Type B pancreatic cell (in vitro differentiated cells): ENCODE results near the gene ZNF462. TPM values are rescaled to one million over a fixed set of nuclear protein-coding genes. Genes with fewer than 3 reads are reported as not detected.

Experiments used
- DNase-seq: peaks from one replicate; pipeline ENCODE4 v3.0.0; 2021; ENCODE audit warnings: mixed read lengths; ENCODE audit not compliant: unreplicated experiment; ENCODE audit errors: extremely low spot score
- H3K27ac Mint-ChIP-seq: 2 replicates; pipeline ENCODE4 v1.8.0; 2021; ENCODE audit warnings: mild to moderate bottlenecking, mixed read lengths
- H3K27me3 Mint-ChIP-seq: 2 replicates; pipeline ENCODE4 v1.8.0; 2021; ENCODE audit warnings: mixed read lengths
- H3K36me3 Mint-ChIP-seq: 2 replicates; pipeline ENCODE4 v1.8.0; 2021; ENCODE audit warnings: mixed read lengths
- H3K4me1 Mint-ChIP-seq: one replicate; pipeline ENCODE4 v1.8.0; 2021; ENCODE audit warnings: mixed read lengths; ENCODE audit not compliant: unreplicated experiment
- H3K4me3 Mint-ChIP-seq: 2 replicates; pipeline ENCODE4 v1.8.0; 2021; ENCODE audit warnings: mild to moderate bottlenecking, mixed read lengths
- H3K9me3 Mint-ChIP-seq: 2 replicates; pipeline ENCODE4 v1.8.0; 2021; ENCODE audit warnings: mixed read lengths
- total RNA-seq: library from RNA; stranded (reverse); gene quantifications from 2 replicates; pipeline ENCODE4 v1.2.1, GENCODE V29; 2021; ENCODE audit warnings: low replicate concordance
- TF ChIP-seq, protein P1 (sequence below): fragments of 200-600 bp; sonication (generic); conservative IDR thresholded peaks from 2 replicates; pipeline ENCODE4 v1.5.0; 2021; ENCODE audit warnings: antibody characterized with exemption, mild to moderate bottlenecking

ZNF462 gene
- total RNA-seq, 1 donor from 2014 or later = 124 TPM

- Mint-ChIP-seq H3K4me1 (no peaks in the 10 kb centered on the region), H3K27ac (no peak overlapping the region), H3K4me3 (no peak overlapping the region), H3K27me3 (no peaks in the 10 kb centered on the region), H3K36me3 (peaks cover 75% of the 10 kb centered on the region), H3K9me3 (no peaks in the 10 kb centered on the region)
- no peak for DNase-seq
- TF ChIP-seq, protein P1, sequence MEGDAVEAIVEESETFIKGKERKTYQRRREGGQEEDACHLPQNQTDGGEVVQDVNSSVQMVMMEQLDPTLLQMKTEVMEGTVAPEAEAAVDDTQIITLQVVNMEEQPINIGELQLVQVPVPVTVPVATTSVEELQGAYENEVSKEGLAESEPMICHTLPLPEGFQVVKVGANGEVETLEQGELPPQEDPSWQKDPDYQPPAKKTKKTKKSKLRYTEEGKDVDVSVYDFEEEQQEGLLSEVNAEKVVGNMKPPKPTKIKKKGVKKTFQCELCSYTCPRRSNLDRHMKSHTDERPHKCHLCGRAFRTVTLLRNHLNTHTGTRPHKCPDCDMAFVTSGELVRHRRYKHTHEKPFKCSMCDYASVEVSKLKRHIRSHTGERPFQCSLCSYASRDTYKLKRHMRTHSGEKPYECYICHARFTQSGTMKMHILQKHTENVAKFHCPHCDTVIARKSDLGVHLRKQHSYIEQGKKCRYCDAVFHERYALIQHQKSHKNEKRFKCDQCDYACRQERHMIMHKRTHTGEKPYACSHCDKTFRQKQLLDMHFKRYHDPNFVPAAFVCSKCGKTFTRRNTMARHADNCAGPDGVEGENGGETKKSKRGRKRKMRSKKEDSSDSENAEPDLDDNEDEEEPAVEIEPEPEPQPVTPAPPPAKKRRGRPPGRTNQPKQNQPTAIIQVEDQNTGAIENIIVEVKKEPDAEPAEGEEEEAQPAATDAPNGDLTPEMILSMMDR = no peak
Measured at GRCh38 chr9:106934442-106935238, 71.7 kb downstream of the ZNF462 start.

DNA sequence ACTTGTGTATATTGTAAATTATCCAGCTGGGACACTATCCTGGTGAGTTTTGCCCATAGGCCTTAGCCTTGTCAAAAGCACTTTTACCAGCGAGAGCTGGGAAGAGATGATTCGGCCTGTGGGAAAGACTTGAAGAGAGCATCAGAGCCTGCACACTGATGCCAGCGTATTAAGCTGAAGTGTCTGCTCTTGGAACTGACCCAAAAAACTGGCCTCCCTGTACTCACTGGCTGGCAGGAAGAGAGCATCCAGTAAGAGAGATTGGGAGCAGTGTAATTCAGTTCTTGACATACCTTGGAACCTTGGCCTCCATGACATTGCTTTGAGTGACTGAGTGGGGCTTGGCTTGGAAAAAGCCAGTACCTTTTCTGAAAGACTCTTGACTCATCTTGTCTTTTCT is 73.7 kb downstream of the ZNF462 start:
- no peak overlapping the region for H3K4me3 Mint-ChIP-seq
- peaks cover 66% of the 10 kb centered on the region for H3K36me3 Mint-ChIP-seq
- H3K27ac Mint-ChIP-seq = no peak overlapping the region
- H3K4me1 Mint-ChIP-seq = no peaks in the 10 kb centered on the region
- H3K27me3 Mint-ChIP-seq = no peaks in the 10 kb centered on the region
- H3K9me3 Mint-ChIP-seq = no peaks in the 10 kb centered on the region
- no peak for DNase-seq
- TF ChIP-seq, protein P1 = no peak

- no peak overlapping the region for H3K4me3 Mint-ChIP-seq
- H3K27ac Mint-ChIP-seq = no peak overlapping the region
- TF ChIP-seq, protein P1 = no peak
- no peaks in the 10 kb centered on the region for H3K27me3 Mint-ChIP-seq
- H3K36me3 Mint-ChIP-seq = peaks cover 62% of the 10 kb centered on the region
- H3K4me1 Mint-ChIP-seq = peaks cover 6% of the 10 kb centered on the region
- no peak for DNase-seq
- H3K9me3 Mint-ChIP-seq = no peaks in the 10 kb centered on the region
Measured at GRCh38 chr9:106941916-106942315, 79.0 kb downstream of the ZNF462 start.

GRCh38 chr9:106945727-106946660 is 83.0 kb downstream of the ZNF462 start:
- no peak for DNase-seq
- Mint-ChIP-seq H3K36me3 (peaks cover 63% of the 10 kb centered on the region), H3K27ac (no peak overlapping the region)

More at GRCh38 chr9:106945727-106946660, 83.0 kb downstream of the ZNF462 start:
- H3K4me1 Mint-ChIP-seq = peaks cover 6% of the 10 kb centered on the region
- H3K4me3 Mint-ChIP-seq = no peak overlapping the region
- TF ChIP-seq, protein P1 = no peak
- no peaks in the 10 kb centered on the region for H3K27me3 Mint-ChIP-seq
- no peaks in the 10 kb centered on the region for H3K9me3 Mint-ChIP-seq
